HepG2 (cell line): ENCODE data around the gene ALMS1. TPM values are rescaled to one million over a fixed set of nuclear protein-coding genes. Genes with fewer than 3 reads are reported as not detected.
"Not testable (repeated sequence)": the region's sequence is repeated elsewhere in the genome, so short reads cannot be mapped to it uniquely, and the experiment has no call there.

ENCODE experiments used
- ATAC-seq: fragments of 200-7000 bp; cut with Tn5 transposase; 3 replicates; pipeline ENCODE4 v1.9.1; 2020; ENCODE audit warnings: mild to moderate bottlenecking, moderate library complexity
- BruUV-seq: library from RNA; stranded (reverse); fragments of 400-500 nt; replicated peaks from 2 replicates; lab custom pipeline; 2021; lab: Mats Ljungman, UMichigan
- CTCF ChIA-PET: fragments of 300-600 bp; formaldehyde crosslinking; extraction: SDS; loops from one replicate; lab custom pipeline; 2021; ENCODE audit warnings: low total read pairs, inconsistent platforms, low intra/inter-chr PET ratio; lab: Yijun Ruan, JAX
- POLR2A ChIA-PET: fragments of 350-600 bp; sonication (Branson Sonifier 250); formaldehyde crosslinking; loops from one replicate; lab custom pipeline; 2020; ENCODE audit warnings: antibody characterized with exemption, inconsistent platforms; lab: Yijun Ruan, JAX
- DNase-seq: peaks from one replicate; pipeline ENCODE4 v3.0.0-alpha.2; 2015; ENCODE audit warnings: low spot score
- FAIRE-seq: peaks from 3 replicates; lab custom pipeline; 2011; peaks lifted over from hg19 to GRCh38; lab: Jason Lieb, UNC
- H2AFZ ChIP-seq: one replicate; pipeline ENCODE4 v1.6.1; 2011; ENCODE audit warnings: low read length, inconsistent platforms
- H3K27ac ChIP-seq: fragments of 300-600 bp; 3 replicates; pipeline ENCODE4 v1.8.0; 2011; ENCODE audit warnings: mixed run types, mild to moderate bottlenecking, mixed read lengths, low read length, inconsistent platforms; ENCODE audit not compliant: insufficient read depth; ENCODE audit errors: extremely low read length
- H3K27me3 ChIP-seq, 2 experiments: fragments of 200-600 bp in 1 of 2; 2 replicates in 1 of 2; 3 replicates in 1 of 2; pipeline versions ENCODE4 v1.6.0 to v1.8.0; 2011; ENCODE audit warnings: low read length in 2 of 2, mild to moderate bottlenecking in 2 of 2, moderate library complexity in 2 of 2, inconsistent platforms in 1 of 2; ENCODE audit not compliant: insufficient read depth in 2 of 2, control insufficient read depth in 1 of 2
- H3K36me3 ChIP-seq, 2 experiments: fragments of 200-600 bp in 1 of 2; replicated peaks in 1 of 2; 2 replicates in 1 of 2; 3 replicates in 1 of 2; pipeline versions ENCODE4 v1.5.1 to v1.8.0; 2011; ENCODE audit warnings: low read length in 2 of 2, inconsistent platforms in 1 of 2; ENCODE audit not compliant: insufficient read depth in 2 of 2, control insufficient read depth in 1 of 2
- H3K4me1 ChIP-seq: 2 replicates; pipeline ENCODE4 v1.5.1; 2012; ENCODE audit warnings: low read length, inconsistent platforms; ENCODE audit not compliant: insufficient read depth
- H3K4me2 ChIP-seq: 2 replicates; pipeline ENCODE4 v1.6.0; 2011; ENCODE audit warnings: low read depth, low read length, inconsistent platforms
- H3K4me3 ChIP-seq, 3 experiments: fragments of 200-600 bp in 1 of 3; sonication (generic), shearing (Covaris generic) in 1 of 3; replicated peaks in 1 of 3; 2 replicates each; pipeline ENCODE4 v1.5.1; 2011 to 2016; ENCODE audit warnings: low read length in 3 of 3, inconsistent platforms in 2 of 3, low read depth in 2 of 3, mild to moderate bottlenecking in 2 of 3, control low read depth in 1 of 3, mixed read lengths in 1 of 3; ENCODE audit not compliant: insufficient read depth in 1 of 3
- H3K79me2 ChIP-seq: one replicate; pipeline ENCODE4 v1.6.1; 2011; ENCODE audit warnings: low read length, inconsistent platforms; ENCODE audit not compliant: insufficient read depth
- H3K9ac ChIP-seq: 2 replicates; pipeline ENCODE4 v1.6.0; 2011; ENCODE audit warnings: mild to moderate bottlenecking, low read depth, low read length, inconsistent platforms; ENCODE audit not compliant: insufficient read depth
- H3K9me3 ChIP-seq: 2 replicates; pipeline ENCODE4 v1.5.1; 2012; ENCODE audit warnings: mild to moderate bottlenecking, low read length
- H4K20me1 ChIP-seq: 2 replicates; pipeline ENCODE4 v1.6.0; 2011; ENCODE audit warnings: inconsistent platforms, mild to moderate bottlenecking, low read length, moderate library complexity; ENCODE audit not compliant: insufficient read depth
- JUND ChIP-seq: sonication (generic); formaldehyde crosslinking; IDR thresholded peaks from 2 replicates; pipeline ENCODE4 v1.8.0; 2022; ENCODE audit warnings: mild to moderate bottlenecking, missing genetic modification reagents
- KDM1A ChIP-seq: IDR thresholded peaks from 2 replicates; pipeline ENCODE4 v1.6.1; 2016; ENCODE audit warnings: missing compliant biosample characterization
- MNT ChIP-seq: fragments of 450-650 bp; IDR thresholded peaks from 2 replicates; pipeline ENCODE4 v1.6.1; 2016
- ZBTB40 ChIP-seq, 2 experiments: fragments of 450-650 bp in 1 of 2; sonication (generic) in 1 of 2; formaldehyde crosslinking in 1 of 2; IDR thresholded peaks; 2 replicates each; pipeline versions ENCODE4 v1.6.1 to v1.8.0; 2016 to 2022; ENCODE audit warnings: antibody characterized with exemption in 1 of 2, mild to moderate bottlenecking in 1 of 2, missing genetic modification reagents in 1 of 2
- ZNF160 ChIP-seq: sonication (generic); formaldehyde crosslinking; IDR thresholded peaks from 2 replicates; pipeline ENCODE4 v1.8.0; 2022; ENCODE audit warnings: mild to moderate bottlenecking, inconsistent platforms, missing genetic modification reagents
- WGBS: methylation state at CpG from one replicate; pipeline ENCODE4 v1.1.6; 2017; ENCODE audit warnings: low lambda C conversion rate; 5-methylcytosine and 5-hydroxymethylcytosine counted together
- in situ Hi-C: cut with HindIII; loops from 2 replicates; pipeline ENCODE4 v1.10.0; 2017; ENCODE audit warnings: low pct_unique_long_range_greater_than_20kb; ENCODE audit not compliant: extremely low pct_ligation_motif_present
- intact Hi-C: fragments of 100-400 bp; cut with micrococcal nuclease; formaldehyde crosslinking; loops from one replicate; pipeline ENCODE4 v1.10.0; 2022; ENCODE audit not compliant: unreplicated experiment
- polyA plus RNA-seq, 8 experiments: library from polyadenylated mRNA; depleted of rRNA in 3 of 8; stranded (reverse) in 7 of 8; unstranded in 1 of 8; fragments of >200 nt; fragmentation: Illumina TruSeq in 4 of 8; extraction: Trizol in 4 of 8; gene quantifications; 2 replicates each; pipeline versions ENCODE4 v1.2.1 to v1.2.3, GENCODE V29; 2011 to 2016; ENCODE audit warnings: low read depth in 4 of 8, missing spikeins in 1 of 8, mixed read lengths in 1 of 8; ENCODE audit not compliant: insufficient read depth in 1 of 8
- total RNA-seq, 5 experiments: library from RNA; depleted of rRNA; stranded (reverse); fragments of >200 nt; fragmentation: Illumina TruSeq; extraction: Trizol; gene quantifications; 2 replicates each; pipeline ENCODE4 v1.2.3, GENCODE V29; 2016; ENCODE audit warnings: low read depth in 1 of 5

The ALMS1 gene
- total and polyA plus RNA-seq, 2 of the 13 experiments (the other 11 are each of a cell fraction or from before 2014, with no cell fraction given) = 12.9 to 21.2 TPM

- Histone ChIP-seq H4K20me1 (no peaks in the 10 kb centered on the region), H3K4me2 (no peak overlapping the region), H3K4me3 (no peak overlapping the region), H2AFZ (no peak overlapping the region)
- in situ Hi-C loops = no loop called here
- TF ChIP-seq JUND (CRISPR knock-in tag) (no peak), MNT (no peak), ZBTB40 (IDR thresholded peaks at IDR 0.05) (0 out of 2 replicates have a peak, but pooled peaks have one; percentile 2), ZBTB40 (CRISPR knock-in tag; IDR thresholded peaks at IDR 0.05) (no peak), KDM1A (no peak), ZNF160 (peak; percentile 91)
- TF ChIP-seq, all 625 proteins: peak for 2
- intact Hi-C loops = no loop called here
- peaks cover 0 to 5% of the 10 kb centered on the region in 2 experiments; a peak in 1 of 5 replicates for H3K36me3 ChIP-seq
- no peak for ATAC-seq
- H3K9me3 ChIP-seq = peaks cover 24% of the 10 kb centered on the region
- no TSS peak for BruUV-seq
- ChIA-PET POLR2A (no interaction called here), CTCF (no interaction called here)
- no peak overlapping the region for H3K27ac ChIP-seq
- H3K9ac ChIP-seq = no peak overlapping the region
- no peaks in the 10 kb centered on the region for H3K4me1 ChIP-seq
- H3K27me3 ChIP-seq = no peaks in the 10 kb centered on the region
- 100% methylated on average over 1 of the region's 1 CpG for WGBS
- no peaks in the 10 kb centered on the region for H3K79me2 ChIP-seq
- DNase-seq = no peak
- no peak for FAIRE-seq
Observed at GRCh38 chr2:73528688-73529087, 143.1 kb downstream of the ALMS1 start.

GRCh38 chr2:73530773-73531172, 145.1 kb downstream of the ALMS1 start:
- POLR2A ChIA-PET, in situ Hi-C loops, intact Hi-C loops, BruUV-seq, CTCF ChIA-PET, FAIRE-seq, H3K27ac ChIP-seq, H3K4me2 ChIP-seq, H2AFZ ChIP-seq, H4K20me1 ChIP-seq, H3K4me1 ChIP-seq, ATAC-seq, H3K27me3 ChIP-seq, H3K79me2 ChIP-seq, H3K9ac ChIP-seq, DNase-seq, H3K36me3 ChIP-seq, H3K4me3 ChIP-seq: not testable (repeated sequence)
- H3K9me3 ChIP-seq = peaks cover 24% of the 10 kb centered on the region
- 96% methylated on average over 4 of the region's 4 CpGs for WGBS
